AG08395 (cell line): ENCODE measurements around the gene LRRC41.
"Not testable (repeated sequence)": the region's sequence is repeated elsewhere in the genome, so short reads cannot be mapped to it uniquely, and the experiment has no call there.

Experiments used
- DNase-seq: peaks from one replicate; pipeline ENCODE4 v3.0.0; 2012; ENCODE audit warnings: mixed read lengths, low spot score

Gene LRRC41

DNA sequence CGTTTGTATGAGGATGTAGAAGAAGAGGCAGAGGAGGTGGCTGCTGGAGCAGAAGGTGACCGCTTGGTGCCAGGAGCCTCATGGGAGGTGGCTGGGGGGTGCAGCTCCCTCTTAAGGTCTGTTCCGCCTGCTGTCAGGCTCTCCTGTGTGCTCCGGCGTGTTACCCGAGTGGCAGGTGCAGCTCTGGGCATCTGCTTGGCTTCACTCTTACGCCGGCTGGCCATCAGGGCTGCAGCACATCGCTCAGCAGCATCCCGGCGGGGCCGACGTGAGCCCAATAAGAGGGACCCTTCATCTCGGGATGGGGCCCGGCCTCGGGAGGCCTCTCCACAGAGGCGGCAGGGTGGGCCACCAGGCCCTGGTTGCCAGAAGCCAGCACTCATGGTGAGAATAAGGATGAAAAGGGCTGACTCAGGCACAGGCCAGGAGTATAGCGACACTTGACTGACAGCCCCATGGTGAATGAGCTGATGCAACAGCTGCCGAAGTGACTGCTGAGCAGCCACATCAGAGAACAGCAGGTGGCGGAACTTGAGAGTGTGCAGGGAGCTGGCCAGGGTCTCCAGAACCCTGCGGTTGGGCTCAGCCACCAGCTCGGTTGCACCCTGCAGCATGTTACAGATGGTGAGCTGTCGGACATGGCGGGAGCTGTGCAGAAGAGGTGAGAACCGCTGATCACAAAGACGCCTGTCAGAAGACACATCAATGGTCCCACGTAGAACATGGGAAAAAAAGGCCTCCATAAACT lies 17.5 kb downstream of the LRRC41 start:
- DNase-seq: no peak

DNA sequence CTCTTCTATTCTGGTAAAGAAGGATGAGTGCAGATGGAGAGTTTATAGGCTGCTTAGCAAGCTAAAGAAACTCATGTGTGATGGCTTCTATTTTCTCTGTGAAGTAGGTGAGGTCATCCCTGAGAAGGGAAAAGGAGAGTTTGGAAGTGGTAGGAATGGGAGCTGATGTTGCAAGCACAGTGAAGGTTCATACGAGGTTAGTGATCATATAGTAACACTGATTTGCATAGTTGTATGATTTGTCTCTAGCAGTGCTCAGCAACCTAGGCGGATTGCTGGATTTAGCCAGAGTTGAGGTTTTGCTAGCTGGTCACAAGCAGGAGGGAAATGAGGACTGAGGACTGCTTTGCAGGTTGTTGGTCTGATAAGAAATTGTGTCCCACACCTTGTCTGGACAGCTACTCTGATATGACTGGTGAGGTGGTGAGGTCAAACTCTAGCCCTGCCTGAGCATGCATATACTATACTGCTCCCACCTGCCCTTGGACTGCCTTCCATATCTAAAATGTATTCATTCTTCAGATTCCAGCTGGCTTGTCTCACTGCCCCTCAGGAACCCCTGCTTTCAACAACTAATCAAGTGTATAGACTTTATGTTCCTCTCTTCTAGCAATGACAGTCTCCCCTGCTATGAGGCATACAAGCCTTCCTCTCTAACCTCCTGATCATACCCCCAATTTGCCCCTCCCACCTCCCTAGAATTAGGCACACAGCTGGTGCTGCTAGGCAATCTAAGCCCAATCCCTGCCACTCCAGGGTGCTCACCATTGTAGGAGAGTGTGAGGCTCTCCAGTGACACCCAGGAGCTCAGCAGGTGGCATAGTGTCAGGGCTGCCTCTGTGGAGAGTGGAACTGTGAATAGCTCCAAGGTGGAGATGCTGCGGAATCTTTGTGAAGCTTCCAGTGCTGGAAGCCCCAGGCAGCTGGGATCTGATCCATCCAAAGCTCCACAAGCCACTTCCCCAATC lies 18.5 kb downstream of the LRRC41 start:
- DNase-seq: no peak

DNA sequence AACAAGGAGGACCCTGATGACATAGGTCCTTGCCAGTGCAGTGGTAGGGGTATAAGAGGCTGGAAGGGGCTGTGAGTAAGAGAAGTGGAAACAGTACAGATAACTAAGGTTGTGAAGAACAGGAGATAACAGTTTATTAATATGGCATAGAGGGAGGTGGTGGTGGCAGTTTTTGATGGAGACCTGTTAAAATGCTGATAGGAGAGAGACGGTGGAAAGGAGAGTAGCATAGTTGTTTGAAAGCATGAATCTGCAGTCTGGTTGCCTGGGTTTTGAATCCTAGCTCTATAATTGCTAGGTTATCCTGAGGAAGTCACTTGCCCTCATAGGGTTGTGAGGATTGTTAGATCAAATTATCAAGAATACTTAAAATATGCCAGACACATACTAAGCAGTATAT lies 19.4 kb downstream of the LRRC41 start:
- DNase-seq: no peak

DNA sequence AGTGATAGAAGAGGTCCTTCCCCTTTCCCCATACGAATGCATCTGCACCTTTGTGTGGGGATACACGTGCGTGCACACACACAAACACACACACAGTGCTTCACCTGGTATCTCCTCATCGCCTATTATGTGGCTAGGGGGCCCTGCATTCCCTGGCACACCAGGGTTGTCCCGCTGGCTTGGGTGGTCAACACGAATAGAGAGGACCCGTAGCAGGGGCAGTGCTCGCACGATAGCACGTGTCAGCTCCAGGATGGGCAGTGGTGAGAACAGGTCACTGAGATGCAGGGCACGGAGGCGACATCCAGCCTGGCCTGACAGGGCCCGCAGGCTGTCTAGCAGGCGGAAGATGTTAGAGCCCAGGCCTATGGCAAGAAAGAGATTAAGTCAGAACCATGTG lies 22.4 kb downstream of the LRRC41 start:
- DNase-seq: no peak

DNA sequence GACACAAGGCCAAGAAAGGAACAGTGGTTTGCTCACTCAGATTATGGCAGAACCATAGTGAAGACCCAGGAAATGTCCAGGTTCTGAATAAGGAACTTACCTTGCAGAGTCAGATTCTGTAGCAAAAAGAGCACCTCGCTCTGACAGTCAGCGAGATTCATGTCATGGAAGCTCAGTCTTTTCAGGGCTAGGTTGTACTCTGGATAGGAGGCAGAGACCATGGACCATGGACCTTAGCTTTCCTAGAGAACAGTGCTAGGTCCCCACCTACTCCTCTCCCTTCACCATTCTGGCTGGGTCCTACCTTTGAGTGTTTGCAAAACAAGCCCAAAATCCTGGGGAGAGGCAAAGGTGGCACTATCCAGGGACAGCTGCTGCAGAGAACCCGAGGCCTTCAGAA lies 23.3 kb downstream of the LRRC41 start:
- no peak for DNase-seq

DNA sequence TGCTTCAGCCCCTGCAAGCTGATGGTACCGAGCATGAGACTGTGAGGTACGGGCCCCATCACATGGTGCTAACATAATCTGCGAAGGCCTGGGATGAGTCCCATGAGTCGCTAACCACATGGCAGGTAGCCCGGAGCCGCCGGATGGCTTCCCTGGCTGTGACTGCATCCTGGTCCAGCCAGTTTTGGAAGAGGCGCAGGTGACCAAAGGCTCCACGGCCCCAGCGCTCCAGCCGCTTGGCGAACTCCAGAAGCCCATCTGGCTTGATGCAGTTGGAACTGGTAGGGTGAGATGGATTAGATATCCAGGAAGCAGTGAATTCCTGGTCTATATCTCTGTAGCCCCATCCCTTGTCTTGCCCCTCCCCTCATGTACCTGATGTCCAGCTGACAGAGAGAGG lies 24.6 kb downstream of the LRRC41 start:
- no peak for DNase-seq

DNA sequence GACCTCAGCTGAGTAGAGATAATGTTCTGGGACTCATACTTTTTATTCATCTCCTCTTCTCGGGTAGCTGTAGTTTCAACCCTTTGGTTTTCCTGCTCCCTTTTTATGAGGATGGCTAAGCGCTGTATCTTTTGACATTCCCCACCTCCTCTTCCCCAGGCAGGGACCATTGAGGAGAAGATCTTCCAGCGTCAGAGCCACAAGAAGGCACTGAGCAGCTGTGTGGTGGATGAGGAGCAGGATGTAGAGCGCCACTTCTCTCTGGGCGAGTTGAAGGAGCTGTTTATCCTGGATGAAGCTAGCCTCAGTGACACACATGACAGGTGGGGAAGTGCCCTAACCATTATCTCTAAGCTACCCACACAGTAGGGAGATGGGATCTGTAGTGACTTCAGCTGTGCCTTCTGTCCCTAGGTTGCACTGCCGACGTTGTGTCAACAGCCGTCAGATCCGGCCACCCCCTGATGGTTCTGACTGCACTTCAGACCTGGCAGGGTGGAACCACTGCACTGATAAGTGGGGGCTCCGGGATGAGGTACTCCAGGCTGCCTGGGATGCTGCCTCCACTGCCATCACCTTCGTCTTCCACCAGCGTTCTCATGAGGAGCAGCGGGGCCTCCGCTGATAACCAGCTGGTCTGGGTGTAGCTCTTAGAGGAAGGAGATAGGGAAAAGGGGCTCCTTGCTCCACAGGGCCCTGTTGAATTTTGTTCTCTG lies 25.6 kb downstream of the LRRC41 start:
- no peak for DNase-seq

DNA sequence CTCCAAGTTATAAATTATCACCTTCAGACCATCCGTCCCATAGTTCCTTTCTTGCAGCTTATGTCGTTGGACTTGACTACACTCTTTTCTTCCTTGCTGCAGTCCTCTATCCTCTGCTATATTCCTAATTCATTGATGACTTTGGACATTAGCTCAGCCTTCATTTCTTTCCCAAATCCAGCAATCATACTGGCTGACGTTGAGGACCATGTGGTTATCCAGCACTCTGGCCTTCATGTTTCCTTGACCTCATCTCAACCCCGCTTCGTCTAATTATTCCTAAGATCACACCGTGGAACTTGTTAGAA lies 28.4 kb downstream of the LRRC41 start:
- DNase-seq: no peak

DNA sequence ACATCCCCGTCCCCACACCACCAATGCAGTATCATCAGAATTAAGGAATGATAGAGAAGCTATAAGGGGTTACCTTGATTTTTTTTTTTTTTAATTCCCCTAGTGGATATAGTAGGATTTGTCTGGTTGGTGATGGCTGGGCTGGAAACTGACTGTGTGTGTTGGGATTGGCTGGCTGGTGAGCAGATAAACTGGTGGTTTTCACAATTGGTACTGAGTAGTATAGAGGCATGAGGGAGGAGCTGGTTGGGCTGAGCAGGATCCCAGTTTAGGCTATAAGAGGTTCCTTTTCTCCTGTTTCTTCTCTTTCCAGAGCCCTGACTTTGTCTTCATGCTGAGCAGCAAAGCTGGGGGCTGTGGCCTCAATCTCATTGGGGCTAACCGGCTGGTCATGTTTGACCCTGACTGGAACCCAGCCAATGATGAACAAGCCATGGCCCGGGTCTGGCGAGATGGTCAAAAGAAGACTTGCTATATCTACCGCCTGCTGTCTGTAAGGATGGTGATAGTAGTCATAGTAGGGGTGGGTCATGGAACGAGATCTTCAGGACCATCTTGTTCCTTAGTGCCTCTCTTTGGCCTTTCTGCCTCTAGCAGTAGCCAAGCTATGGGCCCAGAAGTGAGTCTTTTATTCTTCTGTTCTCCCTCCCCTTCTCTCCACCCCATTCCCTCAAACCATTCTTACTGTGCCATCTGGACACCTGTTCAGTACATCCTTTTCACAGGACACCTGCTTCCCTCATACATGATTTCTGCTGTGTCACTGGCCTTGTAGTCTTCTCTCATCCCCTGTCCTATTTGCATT lies 29.0 kb downstream of the LRRC41 start:
- peak; percentile 25 for DNase-seq

DNA sequence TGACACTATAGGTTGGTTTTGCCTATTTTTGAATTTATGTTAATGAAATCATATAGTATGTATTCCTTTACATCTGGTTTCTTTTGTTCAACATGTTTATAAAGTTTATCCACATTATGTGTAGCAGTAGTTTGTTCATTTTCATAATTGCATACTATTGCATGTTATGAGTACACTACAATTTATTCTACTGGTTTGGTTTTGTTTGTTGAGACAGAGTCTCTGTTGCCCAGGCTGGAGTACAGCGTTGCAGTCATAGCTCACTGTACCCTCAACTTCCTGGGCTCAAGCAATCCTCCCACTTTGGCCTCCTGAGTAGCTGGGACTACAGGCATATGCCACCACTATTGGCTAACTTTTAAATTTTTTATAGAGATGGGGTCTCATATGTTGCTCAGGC lies 34.8 kb downstream of the LRRC41 start:
- no peak for DNase-seq

DNA sequence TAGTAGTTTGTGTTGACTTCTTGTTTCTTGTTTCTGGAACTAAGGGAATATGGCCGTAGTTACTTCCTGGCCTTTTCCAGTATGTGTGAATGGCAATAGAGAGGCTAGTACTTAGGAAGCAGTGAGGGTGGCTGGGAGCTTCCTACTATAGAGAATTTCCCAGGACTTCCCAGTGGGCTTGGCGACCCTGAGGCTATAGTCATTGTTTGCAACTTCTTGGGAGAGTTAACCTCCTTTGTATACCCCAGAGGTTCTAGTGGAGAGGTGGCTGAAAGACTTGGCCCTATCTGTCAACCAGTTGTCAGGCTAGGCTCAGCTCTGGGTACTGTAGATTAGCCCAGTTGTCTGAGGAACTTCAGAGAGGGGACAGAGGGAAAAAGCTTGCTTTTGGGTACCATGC lies 40.3 kb downstream of the LRRC41 start:
- DNase-seq: no peak

DNA sequence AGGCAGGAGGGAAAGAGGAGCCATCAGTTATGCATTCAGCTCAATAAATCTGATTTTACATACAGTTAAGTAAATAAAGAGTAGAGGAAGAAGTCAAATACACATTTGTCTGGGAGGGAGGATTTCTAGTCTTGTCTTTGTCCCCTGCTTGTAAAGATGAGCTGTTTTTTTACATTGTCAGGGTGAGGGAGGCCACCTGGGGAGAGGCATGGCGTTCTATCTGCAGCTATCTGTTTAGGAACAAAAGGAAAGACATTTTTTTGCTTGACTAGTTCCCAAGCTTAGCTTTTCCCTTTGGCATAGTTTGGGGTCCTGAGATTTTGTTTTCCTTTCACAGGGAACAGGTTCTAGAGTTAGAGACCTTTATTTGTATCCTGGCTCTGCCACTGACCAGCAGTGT lies 40.9 kb downstream of the LRRC41 start:
- no peak for DNase-seq

DNA sequence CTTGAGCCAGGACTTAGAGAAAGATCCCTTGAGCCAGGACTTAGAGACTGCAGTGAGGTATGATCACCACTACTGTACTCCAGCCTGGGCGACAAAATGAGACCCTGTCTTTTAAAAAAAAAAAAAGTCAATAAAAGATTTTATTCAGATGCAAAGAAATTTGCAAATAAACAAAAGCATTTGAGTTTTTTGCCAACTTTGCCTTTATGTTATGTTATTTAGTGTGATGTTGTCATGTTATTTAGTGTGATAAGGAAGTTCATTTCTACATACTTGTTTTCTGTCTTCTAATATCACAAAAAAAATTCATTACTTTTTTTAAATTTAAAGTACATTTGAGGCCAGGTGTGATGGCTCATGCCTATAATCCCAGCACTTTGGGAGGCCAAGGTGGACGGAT lies 46.9 kb downstream of the LRRC41 start:
- no peak for DNase-seq

DNA sequence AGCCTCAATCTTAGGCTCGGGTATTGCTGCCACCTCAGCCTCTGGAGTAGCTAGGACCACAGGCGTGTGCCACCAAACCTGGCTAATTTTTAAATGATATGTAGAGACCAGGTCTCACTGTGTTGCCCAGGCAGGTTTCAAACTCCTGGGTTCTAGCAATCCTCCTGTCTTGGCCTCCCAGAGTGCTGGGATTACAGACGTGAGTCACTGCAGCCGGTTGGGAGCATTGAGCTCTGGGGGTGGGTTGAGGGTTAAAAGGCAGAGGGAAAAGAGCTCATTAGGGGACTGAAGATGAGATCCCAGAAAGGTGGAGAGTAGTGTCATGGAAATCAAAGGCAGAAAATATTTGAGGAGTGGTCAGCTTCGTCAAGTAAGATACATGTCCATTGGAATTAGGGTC lies 48.7 kb downstream of the LRRC41 start:
- DNase-seq: no peak

DNA sequence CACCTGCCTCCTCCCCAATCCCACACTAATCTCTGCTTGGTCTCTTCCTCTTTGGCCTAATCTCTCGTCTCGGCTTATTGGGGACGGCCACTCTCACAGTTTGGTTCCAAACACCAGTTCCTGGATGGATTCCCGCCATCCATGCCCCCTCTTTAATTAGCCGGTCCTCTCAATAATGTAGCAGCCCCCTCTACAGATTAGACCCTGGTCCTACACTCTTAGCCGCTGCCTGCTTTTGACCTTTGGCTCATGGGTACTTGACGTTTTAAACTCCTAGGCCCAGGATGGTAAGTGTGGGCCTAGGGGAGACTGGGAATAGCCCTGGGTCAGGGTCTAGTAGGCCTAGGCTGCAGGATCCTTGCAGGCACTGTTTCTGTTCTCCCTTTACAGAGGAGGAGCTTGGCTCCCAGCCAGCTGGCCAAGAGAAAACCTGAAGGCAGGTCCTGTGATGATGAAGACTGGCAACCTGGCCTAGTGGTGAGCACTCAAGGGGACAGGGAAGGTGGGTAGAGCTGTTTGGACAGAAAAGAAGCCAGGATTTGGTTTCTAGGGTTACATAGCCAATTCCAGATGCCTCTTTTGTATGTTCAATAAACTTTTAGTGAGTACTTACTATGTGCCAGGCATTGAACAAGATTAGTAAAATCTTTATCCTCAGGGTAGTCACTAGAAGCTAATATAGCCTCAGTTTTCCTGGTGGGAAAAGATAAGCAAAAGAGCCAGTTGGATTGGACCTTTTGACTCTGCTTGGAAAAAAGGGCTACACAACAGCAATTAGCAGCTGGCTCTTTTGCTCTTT lies 55.1 kb downstream of the LRRC41 start:
- no peak for DNase-seq

DNA sequence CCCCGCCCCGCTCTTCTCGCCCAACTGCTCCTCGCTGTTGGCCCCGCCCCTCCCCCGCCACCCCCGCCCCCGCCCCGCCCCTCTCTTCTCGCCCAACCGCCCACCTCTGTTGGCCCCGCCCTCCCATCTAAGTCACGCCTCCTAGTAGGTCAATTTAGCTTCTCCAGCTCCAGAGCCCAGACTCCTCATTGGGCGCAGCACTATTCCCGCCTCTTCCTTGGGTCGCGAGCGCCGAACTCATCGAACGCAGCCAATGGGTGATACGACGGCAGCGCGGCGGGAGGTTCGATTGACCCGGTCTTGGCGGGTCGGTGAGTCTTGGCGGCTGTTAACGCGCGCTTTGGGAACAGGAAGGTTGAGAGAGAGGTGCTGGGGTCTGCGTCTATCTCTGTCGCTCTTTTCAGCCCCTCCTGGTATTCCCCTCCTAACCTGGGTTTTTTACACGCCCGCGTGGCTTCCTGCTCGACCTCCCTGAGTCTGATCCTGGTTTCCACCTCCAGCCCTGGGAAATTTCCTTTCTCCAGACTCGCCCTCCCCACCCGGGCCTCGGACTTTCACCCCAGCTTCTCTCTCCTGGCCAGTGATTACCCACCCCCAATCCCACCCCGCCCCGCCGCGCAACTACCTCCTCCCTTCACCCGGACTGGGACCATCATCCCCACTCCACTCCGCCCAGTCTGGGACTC lies 55.8 kb downstream of the LRRC41 start, which contains the start of gene RAD54L:
RAD54L (plus strand) TSS at position 328 of the 686 bp plus-strand sequence. CDS start 643 bp downstream, outside the sequence.
- DNase-seq: peak; percentile 99

DNA sequence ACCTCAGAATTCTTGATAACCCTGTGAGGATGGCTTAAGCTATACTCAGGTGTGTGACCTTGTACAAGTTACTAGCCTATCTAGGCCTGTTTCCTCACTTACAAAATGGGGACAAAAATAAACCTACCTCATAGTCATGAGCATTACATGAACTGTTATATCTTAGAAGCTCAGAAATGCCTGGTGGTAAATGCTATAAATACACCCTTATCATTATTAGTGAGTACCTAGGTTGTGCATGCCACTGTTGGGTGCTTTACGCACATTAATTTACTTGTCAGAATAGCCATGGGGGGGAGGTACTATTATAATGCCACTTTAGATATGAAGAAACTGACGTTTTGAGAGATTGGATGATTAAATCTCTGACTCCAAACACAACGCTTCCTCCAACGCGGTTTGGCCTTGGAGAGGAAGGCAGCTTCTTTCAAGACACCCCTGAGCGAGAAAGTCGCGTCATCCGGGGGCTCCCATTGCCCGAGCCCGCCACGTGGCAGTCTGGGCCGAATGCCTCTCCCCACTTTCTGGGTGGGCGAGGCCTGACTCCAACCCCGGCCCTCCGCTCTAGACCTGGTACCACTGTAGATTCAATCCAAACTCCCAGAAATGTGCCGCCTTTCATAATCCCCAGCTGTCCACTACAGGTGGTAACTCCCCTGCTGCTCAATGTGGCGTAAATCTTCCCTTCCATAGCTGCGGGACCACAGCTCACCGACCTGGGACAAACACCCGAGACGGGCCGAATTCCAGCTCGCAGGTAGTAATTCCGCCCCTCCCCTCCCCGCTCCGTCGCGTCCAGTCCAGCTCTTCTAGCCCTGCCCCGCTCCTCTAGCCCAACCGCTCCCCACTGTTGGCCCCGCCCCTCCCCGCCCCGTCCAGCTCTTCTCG lies 56.6 kb downstream of the LRRC41 start:
- DNase-seq: peak; percentile 43

DNA sequence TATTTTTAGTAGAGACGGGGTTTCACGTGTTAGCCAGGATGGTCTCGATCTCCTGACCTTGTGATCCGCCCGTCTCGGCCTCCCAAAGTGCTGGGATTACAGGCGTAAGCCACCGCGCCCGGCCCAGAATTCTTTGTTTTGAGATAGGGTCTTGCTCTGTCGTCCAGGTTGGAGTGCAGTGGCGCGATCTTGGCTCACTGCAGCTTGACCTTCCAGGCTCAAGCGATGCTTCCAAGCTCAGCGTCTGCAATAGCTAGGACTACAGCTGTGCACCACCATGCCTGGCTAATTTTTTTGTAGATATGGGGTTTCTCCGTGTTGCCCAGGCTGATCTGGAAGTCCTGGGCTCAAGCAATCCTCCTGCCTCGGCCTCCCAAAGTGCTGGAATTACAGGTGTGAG lies 57.3 kb downstream of the LRRC41 start:
- not testable (repeated sequence) for DNase-seq

DNA sequence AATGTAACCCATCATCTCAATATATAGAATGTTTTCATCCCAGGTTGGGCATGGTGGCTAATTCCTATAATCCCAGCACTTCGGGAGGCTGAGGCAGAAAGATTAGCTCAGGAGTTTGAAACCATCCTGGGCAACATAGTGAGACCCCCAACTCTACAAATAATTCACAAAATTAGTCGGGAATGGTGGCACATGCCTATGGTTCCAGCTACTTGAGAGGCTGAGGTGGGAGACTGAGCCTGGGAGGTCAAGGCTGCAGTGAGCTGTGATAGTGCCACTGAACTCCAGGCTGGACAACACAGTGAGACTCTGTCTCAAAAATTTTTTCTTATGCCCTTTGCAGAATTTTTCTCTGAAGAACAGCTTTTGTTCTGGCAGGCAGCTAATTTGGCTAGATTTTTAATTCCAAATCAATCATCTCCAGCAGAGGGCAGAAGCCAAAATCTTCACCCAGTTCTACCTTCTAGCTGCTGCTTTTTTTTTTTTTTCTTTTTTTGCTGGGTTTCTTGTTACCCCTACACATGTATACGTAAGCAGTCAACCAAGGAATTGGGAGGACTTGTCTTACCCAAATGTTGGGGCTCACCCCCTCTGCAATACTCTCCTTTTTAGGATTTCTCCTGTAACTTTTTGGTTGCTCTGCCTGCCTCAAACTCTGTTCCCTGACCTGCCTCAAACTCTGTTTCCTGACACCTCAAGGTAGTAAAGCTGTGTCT lies 58.6 kb downstream of the LRRC41 start:
- peak; percentile 61 for DNase-seq
